ENCODE results near the gene CDH20. TPM values are rescaled to one million over a fixed set of nuclear protein-coding genes. Genes with fewer than 3 reads are reported as not detected.

CDH20 gene
- total RNA-seq, 1 donor from 2014 or later = not detected

DNA sequence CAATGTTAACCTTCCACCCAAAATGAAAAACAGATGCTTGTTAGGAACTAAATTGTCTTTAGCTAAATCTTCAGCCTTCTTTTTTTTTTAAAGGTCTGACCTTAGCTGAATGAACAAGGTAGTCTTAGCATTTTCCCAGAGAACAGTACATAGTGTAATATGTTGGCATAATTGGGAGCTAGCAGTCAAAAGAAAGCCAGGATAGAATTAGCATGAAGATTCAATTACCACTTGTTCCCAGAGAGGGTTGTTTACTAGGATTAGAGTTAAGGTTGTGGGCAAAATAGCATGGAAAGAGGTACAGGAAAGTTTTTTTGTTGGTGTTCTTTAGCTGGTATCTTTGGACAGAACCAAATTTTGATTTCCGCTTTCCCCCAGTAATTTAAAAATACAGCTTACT lies 6.9 kb downstream of the CDH20 start:
- TF ChIP-seq, protein P1, sequence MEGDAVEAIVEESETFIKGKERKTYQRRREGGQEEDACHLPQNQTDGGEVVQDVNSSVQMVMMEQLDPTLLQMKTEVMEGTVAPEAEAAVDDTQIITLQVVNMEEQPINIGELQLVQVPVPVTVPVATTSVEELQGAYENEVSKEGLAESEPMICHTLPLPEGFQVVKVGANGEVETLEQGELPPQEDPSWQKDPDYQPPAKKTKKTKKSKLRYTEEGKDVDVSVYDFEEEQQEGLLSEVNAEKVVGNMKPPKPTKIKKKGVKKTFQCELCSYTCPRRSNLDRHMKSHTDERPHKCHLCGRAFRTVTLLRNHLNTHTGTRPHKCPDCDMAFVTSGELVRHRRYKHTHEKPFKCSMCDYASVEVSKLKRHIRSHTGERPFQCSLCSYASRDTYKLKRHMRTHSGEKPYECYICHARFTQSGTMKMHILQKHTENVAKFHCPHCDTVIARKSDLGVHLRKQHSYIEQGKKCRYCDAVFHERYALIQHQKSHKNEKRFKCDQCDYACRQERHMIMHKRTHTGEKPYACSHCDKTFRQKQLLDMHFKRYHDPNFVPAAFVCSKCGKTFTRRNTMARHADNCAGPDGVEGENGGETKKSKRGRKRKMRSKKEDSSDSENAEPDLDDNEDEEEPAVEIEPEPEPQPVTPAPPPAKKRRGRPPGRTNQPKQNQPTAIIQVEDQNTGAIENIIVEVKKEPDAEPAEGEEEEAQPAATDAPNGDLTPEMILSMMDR (IDR thresholded peaks at IDR 0.05) = no peak
- TF ChIP-seq POLR2AphosphoS5 (IDR thresholded peaks at IDR 0.05; ENCODE audit: insufficient read depth in 1 of 2, low read depth in 1 of 2) = no peak
- Histone ChIP-seq H3K9me3 (no peaks in the 10 kb centered on the region), H3K27ac (no peak overlapping the region), H3K36me3 (no peaks in the 10 kb centered on the region), H3K4me1 (no peaks in the 10 kb centered on the region), H3K27me3 (no peaks in the 10 kb centered on the region), H3K4me3 (no peak overlapping the region)
- DNase-seq (ENCODE audit: extremely low spot score in 2 of 2) = no peak
- intact Hi-C loops (cut with DNase I) = no loop called here

- H3K27me3 ChIP-seq = no peaks in the 10 kb centered on the region
- no peak overlapping the region for H3K27ac ChIP-seq
- H3K4me3 ChIP-seq = no peak overlapping the region
- no peaks in the 10 kb centered on the region for H3K4me1 ChIP-seq
- H3K9me3 ChIP-seq = no peaks in the 10 kb centered on the region
- no peak for TF ChIP-seq POLR2A (IDR thresholded peaks at IDR 0.05)
- TF ChIP-seq, protein P1 (IDR thresholded peaks at IDR 0.05) = no peak
- DNase-seq (ENCODE audit: extremely low spot score in 2 of 2) = no peak
- intact Hi-C loops (cut with DNase I) = no loop called here
- H3K36me3 ChIP-seq = no peaks in the 10 kb centered on the region
These were observed 15.0 kb downstream of the CDH20 start for GRCh38 chr18:61348230-61348629.

DNA sequence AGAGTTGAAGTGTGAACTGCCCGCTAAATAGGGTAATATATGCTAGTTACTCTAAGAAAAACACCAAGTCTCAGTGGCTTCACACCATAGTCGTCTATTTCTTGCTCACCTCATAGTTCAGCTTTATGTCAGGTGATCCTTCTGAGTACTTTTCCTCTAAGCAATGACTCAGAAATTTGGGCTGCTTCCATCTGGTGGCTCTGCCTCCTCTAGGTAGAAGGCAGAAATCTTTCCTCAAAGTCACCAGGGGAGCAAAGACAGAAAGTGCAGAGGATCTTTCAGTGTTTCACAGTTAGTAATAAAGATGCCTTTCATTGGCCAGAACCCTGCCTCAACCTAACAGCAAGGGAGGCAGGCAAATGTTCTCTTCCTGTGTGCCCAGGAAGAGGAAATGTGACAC lies 17.3 kb downstream of the CDH20 start:
- intact Hi-C loops (cut with DNase I) = no loop called here
- H3K36me3 ChIP-seq = no peaks in the 10 kb centered on the region
- DNase-seq (ENCODE audit: extremely low spot score in 2 of 2) = no peak
- no peaks in the 10 kb centered on the region for H3K4me1 ChIP-seq
- no peak for TF ChIP-seq POLR2A (IDR thresholded peaks at IDR 0.05)
- no peak for TF ChIP-seq POLR2AphosphoS5 (IDR thresholded peaks at IDR 0.05; ENCODE audit: insufficient read depth in 1 of 2, low read depth in 1 of 2)
- TF ChIP-seq, protein P1 (IDR thresholded peaks at IDR 0.05) = no peak
- no peaks in the 10 kb centered on the region for H3K27me3 ChIP-seq
- H3K27ac ChIP-seq = no peak overlapping the region
- H3K9me3 ChIP-seq = no peaks in the 10 kb centered on the region
- no peak overlapping the region for H3K4me3 ChIP-seq

DNA sequence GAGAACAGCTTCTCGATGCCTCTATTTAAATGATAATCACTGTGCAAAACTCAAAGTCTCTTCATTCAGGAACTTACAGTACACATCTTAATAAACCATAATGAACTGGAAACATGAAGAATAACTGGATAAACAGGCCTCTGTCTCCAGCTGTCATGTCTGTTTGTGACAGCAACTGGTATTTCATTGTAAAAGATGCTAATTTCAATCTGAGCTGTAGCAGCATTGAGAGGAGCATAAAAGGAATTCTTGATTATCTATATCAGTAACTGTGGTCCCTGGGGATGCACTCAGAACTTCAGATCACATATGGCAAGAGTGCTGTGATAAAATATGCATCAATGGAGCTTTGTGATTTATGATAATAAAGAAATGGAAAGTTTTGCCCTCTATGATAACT lies 18.8 kb downstream of the CDH20 start:
- DNase-seq (ENCODE audit: extremely low spot score in 2 of 2) = no peak
- TF ChIP-seq, protein P1 (IDR thresholded peaks at IDR 0.05) = no peak
- no peak for TF ChIP-seq POLR2AphosphoS5 (IDR thresholded peaks at IDR 0.05; ENCODE audit: insufficient read depth in 1 of 2, low read depth in 1 of 2)
- no peak for TF ChIP-seq POLR2A (IDR thresholded peaks at IDR 0.05)
- H3K9me3 ChIP-seq = no peaks in the 10 kb centered on the region
- intact Hi-C loops (cut with DNase I) = no loop called here
- H3K36me3 ChIP-seq = no peaks in the 10 kb centered on the region
- no peaks in the 10 kb centered on the region for H3K27me3 ChIP-seq
- no peak overlapping the region for H3K4me3 ChIP-seq
- no peaks in the 10 kb centered on the region for H3K4me1 ChIP-seq
- no peak overlapping the region for H3K27ac ChIP-seq

DNA sequence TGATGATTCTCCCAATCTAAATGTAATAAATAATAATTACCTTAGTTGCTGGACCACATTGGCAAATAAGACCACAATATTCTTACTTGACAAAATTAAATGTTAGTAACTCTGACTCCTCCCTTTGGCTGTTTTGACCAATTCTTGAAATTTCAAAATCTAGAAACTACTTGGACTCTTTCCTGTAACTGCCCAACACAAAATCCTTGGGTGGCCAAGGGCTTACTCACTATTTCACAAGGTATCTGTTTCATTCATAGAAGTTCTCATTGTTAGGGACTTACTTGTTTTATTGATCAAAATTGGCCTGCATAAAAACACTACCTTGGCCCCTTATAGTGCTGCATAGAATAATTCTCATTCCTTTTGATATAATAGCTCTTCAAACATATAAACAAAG lies 19.4 kb downstream of the CDH20 start:
- Histone ChIP-seq H3K27ac (no peak overlapping the region), H3K36me3 (no peaks in the 10 kb centered on the region), H3K4me3 (no peak overlapping the region), H3K4me1 (no peaks in the 10 kb centered on the region), H3K27me3 (no peaks in the 10 kb centered on the region), H3K9me3 (no peaks in the 10 kb centered on the region)
- TF ChIP-seq, protein P1 (IDR thresholded peaks at IDR 0.05) = no peak
- TF ChIP-seq POLR2A (IDR thresholded peaks at IDR 0.05) = no peak
- TF ChIP-seq POLR2AphosphoS5 (IDR thresholded peaks at IDR 0.05; ENCODE audit: insufficient read depth in 1 of 2, low read depth in 1 of 2) = no peak
- no peak for DNase-seq (ENCODE audit: extremely low spot score in 2 of 2)
- intact Hi-C loops (cut with DNase I) = no loop called here

Data from vagina (tissue), 2 donors.